Gastrocnemius medialis (tissue), 4 donors: ENCODE results near the gene ENTPD8. TPM values are rescaled to one million over a fixed set of nuclear protein-coding genes. Genes with fewer than 3 reads are reported as not detected.

Source experiments
- ATAC-seq, 2 donors: fragments of 150-250 bp; one replicate each; pipeline ENCODE4 v1.9.1; 2016
- DNase-seq, 2 donors: peaks; one replicate each; pipeline ENCODE4 v3.0.0-alpha.2; 2019
- H3K27ac ChIP-seq, 4 donors: fragments of 200-600 bp; sonication (generic); 1 replicate in 1 of 4; 2 replicates in 3 of 4; pipeline ENCODE4 v1.5.1; 2016 to 2018; ENCODE audit warnings: mild to moderate bottlenecking in 2 of 4, moderate library complexity in 1 of 4
- H3K27me3 ChIP-seq, 3 donors: fragments of 200-600 bp; sonication (generic) in 2 of 3; 1 replicate in 1 of 3; 2 replicates in 2 of 3; pipeline versions ENCODE4 v1.5.1 to v1.6.0; 2016 to 2019; ENCODE audit warnings: mild to moderate bottlenecking in 1 of 3, moderate library complexity in 1 of 3
- H3K36me3 ChIP-seq, 2 donors: fragments of 200-600 bp; sonication (generic) in 1 of 2; one replicate each; pipeline ENCODE4 v1.5.1; 2017 to 2018
- H3K4me1 ChIP-seq, 2 donors: fragments of 200-600 bp; sonication (generic) in 1 of 2; one replicate each; pipeline ENCODE4 v1.5.1; 2016 to 2017; ENCODE audit warnings: mild to moderate bottlenecking in 2 of 2
- H3K4me3 ChIP-seq, 4 donors: fragments of 200-600 bp; sonication (generic) in 3 of 4; 1 replicate in 1 of 4; 2 replicates in 3 of 4; pipeline ENCODE4 v1.5.1; 2016 to 2019; ENCODE audit warnings: mild to moderate bottlenecking in 2 of 4
- H3K9me3 ChIP-seq, 3 donors: fragments of 200-600 bp; sonication (generic) in 2 of 3; 1 replicate in 1 of 3; 2 replicates in 2 of 3; pipeline ENCODE4 v1.5.1; 2016 to 2019
- CTCF ChIP-seq, 5 experiments: fragments of 450-650 bp in 3 of 5; fragments of 200-600 bp in 2 of 5; sonication (generic) in 2 of 5; IDR thresholded peaks in 4 of 5; conservative IDR thresholded peaks in 1 of 5; 1 replicate in 4 of 5; 2 replicates in 1 of 5; pipeline ENCODE4 v1.5.1; 2016 to 2019; ENCODE audit warnings: antibody characterized with exemption in 5 of 5, mild to moderate bottlenecking in 3 of 5, moderate library complexity in 3 of 5
- POLR2A ChIP-seq, 2 donors: fragments of 450-650 bp; IDR thresholded peaks; one replicate each; pipeline ENCODE4 v1.6.1; 2017; ENCODE audit warnings: antibody characterized with exemption in 2 of 2, mild to moderate bottlenecking in 2 of 2, moderate library complexity in 2 of 2
- in situ Hi-C, 4 donors: fragments of 200-750 bp; cut with MboI; loops; one replicate each; pipeline versions ENCODE4 v1.15.0 to v1.8.0; 2017; ENCODE audit warnings: low sequenced_read_pairs in 4 of 4
- intact Hi-C: fragments of 100-400 bp; cut with DNase I; formaldehyde crosslinking; loops from one replicate; pipeline ENCODE4 v1.15.1; 2023; ENCODE audit warnings: low total_unique reads
- total RNA-seq, 4 donors: library from RNA; depleted of rRNA; stranded (reverse); fragments of >200 nt; gene quantifications; one replicate each; pipeline versions ENCODE4 v1.1.0 to v1.2.3, GENCODE V29; 2016

The ENTPD8 gene
- total RNA-seq, 4 donors from 2014 or later, result 0.23 TPM; not detected in 3

GRCh38 chr9:137478962-137479861 lies 38.1 kb upstream of the ENTPD8 start:
- H3K4me1 ChIP-seq, result peaks cover 0 to 3% of the 10 kb centered on the region in 2 donors
- intact Hi-C loops, result no loop called here
- peaks cover 0 to 34% of the 10 kb centered on the region in 2 donors for H3K36me3 ChIP-seq
- no peak for TF ChIP-seq CTCF (IDR thresholded peaks at IDR 0.05 in 4 of 5, conservative IDR thresholded peaks at IDR 0.05 in 1 of 5)
- H3K27ac ChIP-seq, result no peak overlapping the region
- in situ Hi-C loops, result no loop called here
- DNase-seq (no peak), ATAC-seq (no peak)
- H3K27me3 ChIP-seq, result no peaks in the 10 kb centered on the region
- H3K4me3 ChIP-seq, result no peak overlapping the region
- H3K9me3 ChIP-seq, result peaks cover 0 to 10% (median 5%) of the 10 kb centered on the region in 3 donors

GRCh38 chr9:137478613-137478961 lies 37.4 kb upstream of the ENTPD8 start:
- intact Hi-C loops, result no loop called here
- no peak for ATAC-seq

GRCh38 chr9:137477778-137478612 lies 36.8 kb upstream of the ENTPD8 start:
- no peak for ATAC-seq
- H3K4me1 ChIP-seq, result peaks cover 0 to 3% of the 10 kb centered on the region in 2 donors
- no peaks in the 10 kb centered on the region for H3K27me3 ChIP-seq
- intact Hi-C loops, result no loop called here
- no peak overlapping the region for H3K4me3 ChIP-seq
- H3K36me3 ChIP-seq, result peaks cover 0 to 34% of the 10 kb centered on the region in 2 donors
- no peak for DNase-seq
- in situ Hi-C loops, result no loop called here
- TF ChIP-seq CTCF (IDR thresholded peaks at IDR 0.05 in 4 of 5, conservative IDR thresholded peaks at IDR 0.05 in 1 of 5), result no peak
- no peak overlapping the region for H3K27ac ChIP-seq
- H3K9me3 ChIP-seq, result peaks cover 0 to 10% (median 5%) of the 10 kb centered on the region in 3 donors

More at GRCh38 chr9:137478613-137478961, 37.4 kb upstream of the ENTPD8 start:
- no peak overlapping the region for H3K4me3 ChIP-seq
- in situ Hi-C loops, result no loop called here
- H3K4me1 ChIP-seq, result peaks cover 0 to 3% of the 10 kb centered on the region in 2 donors
- no peak for DNase-seq
- peaks cover 0 to 10% (median 5%) of the 10 kb centered on the region in 3 donors for H3K9me3 ChIP-seq
- TF ChIP-seq CTCF (IDR thresholded peaks at IDR 0.05 in 4 of 5, conservative IDR thresholded peaks at IDR 0.05 in 1 of 5), result no peak
- TF ChIP-seq POLR2A (IDR thresholded peaks at IDR 0.05), result no peak
- H3K36me3 ChIP-seq, result peaks cover 0 to 34% of the 10 kb centered on the region in 2 donors
- no peak overlapping the region for H3K27ac ChIP-seq
- no peaks in the 10 kb centered on the region for H3K27me3 ChIP-seq

- Histone ChIP-seq H3K27ac (no peak overlapping the region), H3K4me3 (no peak overlapping the region), H3K9me3 (peaks cover 0 to 10% (median 5%) of the 10 kb centered on the region in 3 donors), H3K36me3 (peaks cover 0 to 34% of the 10 kb centered on the region in 2 donors), H3K27me3 (no peaks in the 10 kb centered on the region), H3K4me1 (peaks cover 0 to under 1% of the 10 kb centered on the region in 2 donors)
- intact Hi-C loops (no loop called here), in situ Hi-C loops (no loop called here)
- TF ChIP-seq POLR2A (IDR thresholded peaks at IDR 0.05) (no peak), CTCF (IDR thresholded peaks at IDR 0.05 in 4 of 5, conservative IDR thresholded peaks at IDR 0.05 in 1 of 5) (no peak)
- no peak for ATAC-seq
- DNase-seq, result no peak
Measured at GRCh38 chr9:137476856-137477255, 35.7 kb upstream of the ENTPD8 start.
